ENCODE results near the gene GCNT2.

GCNT2 gene

DNA sequence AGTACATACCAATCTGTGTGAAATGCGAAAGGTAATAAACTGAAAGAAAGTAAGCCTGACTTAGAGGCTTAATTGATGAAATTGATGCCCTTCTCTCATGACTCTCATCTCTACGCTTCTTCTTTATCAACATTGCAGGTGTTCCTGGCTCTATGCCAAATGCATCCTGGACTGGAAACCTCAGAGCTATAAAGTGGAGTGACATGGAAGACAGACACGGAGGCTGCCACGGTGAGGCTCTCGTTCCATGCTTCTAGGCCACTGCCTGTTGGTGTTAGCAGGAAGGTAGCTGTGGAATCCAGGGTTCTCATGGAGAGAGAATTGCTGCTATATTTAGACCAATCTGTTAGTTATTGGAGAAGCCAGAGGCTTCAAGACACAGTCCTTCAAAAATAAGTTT lies 100.1 kb downstream of the GCNT2 start:
- DNase-seq = no peak
- Histone ChIP-seq H3K9me3 (no peaks in the 10 kb centered on the region), H3K36me3 (no peaks in the 10 kb centered on the region), H3K4me1 (no peaks in the 10 kb centered on the region), H3K27ac (no peak overlapping the region), H3K4me3 (no peak overlapping the region), H3K27me3 (no peaks in the 10 kb centered on the region)
- TF ChIP-seq, protein P1, sequence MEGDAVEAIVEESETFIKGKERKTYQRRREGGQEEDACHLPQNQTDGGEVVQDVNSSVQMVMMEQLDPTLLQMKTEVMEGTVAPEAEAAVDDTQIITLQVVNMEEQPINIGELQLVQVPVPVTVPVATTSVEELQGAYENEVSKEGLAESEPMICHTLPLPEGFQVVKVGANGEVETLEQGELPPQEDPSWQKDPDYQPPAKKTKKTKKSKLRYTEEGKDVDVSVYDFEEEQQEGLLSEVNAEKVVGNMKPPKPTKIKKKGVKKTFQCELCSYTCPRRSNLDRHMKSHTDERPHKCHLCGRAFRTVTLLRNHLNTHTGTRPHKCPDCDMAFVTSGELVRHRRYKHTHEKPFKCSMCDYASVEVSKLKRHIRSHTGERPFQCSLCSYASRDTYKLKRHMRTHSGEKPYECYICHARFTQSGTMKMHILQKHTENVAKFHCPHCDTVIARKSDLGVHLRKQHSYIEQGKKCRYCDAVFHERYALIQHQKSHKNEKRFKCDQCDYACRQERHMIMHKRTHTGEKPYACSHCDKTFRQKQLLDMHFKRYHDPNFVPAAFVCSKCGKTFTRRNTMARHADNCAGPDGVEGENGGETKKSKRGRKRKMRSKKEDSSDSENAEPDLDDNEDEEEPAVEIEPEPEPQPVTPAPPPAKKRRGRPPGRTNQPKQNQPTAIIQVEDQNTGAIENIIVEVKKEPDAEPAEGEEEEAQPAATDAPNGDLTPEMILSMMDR (IDR thresholded peaks at IDR 0.05) = no peak
- intact Hi-C loops (cut with DNase I; ENCODE audit: low total_unique reads) = no loop called here

- intact Hi-C loops (cut with DNase I; ENCODE audit: low total_unique reads) = no loop called here
- H3K4me3 ChIP-seq = no peak overlapping the region
- DNase-seq = no peak
- H3K27ac ChIP-seq = no peak overlapping the region
- TF ChIP-seq, protein P1 (IDR thresholded peaks at IDR 0.05) = no peak
- H3K4me1 ChIP-seq = no peaks in the 10 kb centered on the region
- H3K36me3 ChIP-seq = no peaks in the 10 kb centered on the region
- no peaks in the 10 kb centered on the region for H3K27me3 ChIP-seq
- no peaks in the 10 kb centered on the region for H3K9me3 ChIP-seq
Measured at GRCh38 chr6:10621847-10622246, 100.7 kb downstream of the GCNT2 start.

GRCh38 chr6:10624836-10625235 lies 103.7 kb downstream of the GCNT2 start:
- no peak overlapping the region for H3K27ac ChIP-seq
- H3K36me3 ChIP-seq = no peaks in the 10 kb centered on the region
- no peaks in the 10 kb centered on the region for H3K27me3 ChIP-seq
- no peaks in the 10 kb centered on the region for H3K9me3 ChIP-seq
- H3K4me1 ChIP-seq = no peaks in the 10 kb centered on the region
- DNase-seq = no peak
- TF ChIP-seq, protein P1 (IDR thresholded peaks at IDR 0.05) = no peak
- H3K4me3 ChIP-seq = no peak overlapping the region
- intact Hi-C loops (cut with DNase I; ENCODE audit: low total_unique reads) = no loop called here

GRCh38 chr6:10626154-10626741 lies 105.1 kb downstream of the GCNT2 start:
- Histone ChIP-seq H3K36me3 (no peaks in the 10 kb centered on the region), H3K27me3 (no peaks in the 10 kb centered on the region), H3K4me3 (no peak overlapping the region), H3K9me3 (no peaks in the 10 kb centered on the region), H3K27ac (no peak overlapping the region), H3K4me1 (no peaks in the 10 kb centered on the region)
- intact Hi-C loops (cut with DNase I; ENCODE audit: low total_unique reads) = loop anchor here (2.0 kb wide), 1 partner anchor 63 kb away; no protein-coding TSS in a partner anchor
- no peak for DNase-seq
- TF ChIP-seq, protein P1 (IDR thresholded peaks at IDR 0.05) = no peak

- H3K27ac ChIP-seq = no peak overlapping the region
- H3K4me3 ChIP-seq = no peak overlapping the region
- no peaks in the 10 kb centered on the region for H3K4me1 ChIP-seq
- no peaks in the 10 kb centered on the region for H3K27me3 ChIP-seq
- H3K9me3 ChIP-seq = no peaks in the 10 kb centered on the region
- TF ChIP-seq, protein P1 (IDR thresholded peaks at IDR 0.05) = no peak
- H3K36me3 ChIP-seq = no peaks in the 10 kb centered on the region
- no peak for DNase-seq
- intact Hi-C loops (cut with DNase I; ENCODE audit: low total_unique reads) = loop anchor here (2.0 kb wide), 1 partner anchor 65 kb away; no protein-coding TSS in a partner anchor
Measured at GRCh38 chr6:10627800-10628199, 106.6 kb downstream of the GCNT2 start.

- TF ChIP-seq, protein P1 (IDR thresholded peaks at IDR 0.05) = no peak
- intact Hi-C loops (cut with DNase I; ENCODE audit: low total_unique reads) = loop anchor here (10.0 kb wide), 1 partner anchor 115 kb away; no protein-coding TSS in a partner anchor
- no peaks in the 10 kb centered on the region for H3K9me3 ChIP-seq
- DNase-seq = no peak
- H3K4me1 ChIP-seq = no peaks in the 10 kb centered on the region
- no peak overlapping the region for H3K4me3 ChIP-seq
- no peaks in the 10 kb centered on the region for H3K27me3 ChIP-seq
- no peaks in the 10 kb centered on the region for H3K36me3 ChIP-seq
- H3K27ac ChIP-seq = no peak overlapping the region
Measured at GRCh38 chr6:10630178-10630577, 109.0 kb downstream of the GCNT2 start.

Data from tibial artery (tissue), 4 donors.